HG03565 (cell line): ENCODE measurements around the gene AUTS2.
"Not testable (repeated sequence)": the region's sequence is repeated elsewhere in the genome, so short reads cannot be mapped to it uniquely, and the experiment has no call there.

Experiments
- ATAC-seq: cut with Tn5 transposase; IDR thresholded peaks from one replicate; pipeline ENCODE4 v1.9.1; 2021; ENCODE audit warnings: mild to moderate bottlenecking, moderate library complexity; ENCODE audit not compliant: unreplicated experiment

AUTS2 gene

GRCh38 chr7:70574314-70574834 lies 976.1 kb downstream of the AUTS2 start:
- ATAC-seq, result no peak

- no peak for ATAC-seq
Measured at GRCh38 chr7:70574970-70575799, 976.9 kb downstream of the AUTS2 start.

- ATAC-seq, result no peak
Measured at GRCh38 chr7:70577078-70577477, 978.8 kb downstream of the AUTS2 start.

- ATAC-seq, result no peak
Measured at GRCh38 chr7:70578131-70578530, 979.9 kb downstream of the AUTS2 start.

DNA sequence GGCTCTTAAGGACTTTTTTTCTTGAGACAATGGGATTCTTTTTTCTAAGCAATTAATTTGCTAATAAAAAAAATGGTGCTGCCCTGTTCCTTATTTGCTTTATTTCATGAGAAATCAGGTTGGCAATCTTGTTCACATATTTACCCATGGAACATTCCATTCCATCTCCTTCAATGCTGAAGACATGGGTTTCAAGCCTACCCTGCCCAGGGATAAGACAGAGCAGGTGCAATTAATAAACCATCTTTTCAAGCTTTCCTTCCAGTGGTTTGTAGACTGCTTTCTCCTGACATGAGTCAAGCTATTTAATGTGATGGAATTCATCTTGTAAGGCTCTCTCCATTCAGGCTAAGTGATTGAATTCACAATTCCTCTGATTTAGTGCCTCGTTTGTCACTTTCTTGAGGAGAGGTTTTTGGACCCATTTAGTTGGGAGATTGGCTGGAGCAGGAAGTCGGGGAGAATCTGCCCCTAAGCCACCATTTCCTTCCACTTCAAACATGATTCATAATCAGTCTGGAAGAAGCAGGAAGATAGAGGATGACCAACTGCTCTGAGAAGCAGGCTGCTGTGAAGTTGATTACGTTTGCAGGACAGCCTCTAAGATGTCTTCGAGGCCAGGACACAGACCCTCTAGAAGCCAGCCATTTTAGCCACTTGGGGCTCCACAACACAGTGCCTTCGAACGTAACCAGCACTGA lies 981.3 kb downstream of the AUTS2 start:
- ATAC-seq, result no peak

DNA sequence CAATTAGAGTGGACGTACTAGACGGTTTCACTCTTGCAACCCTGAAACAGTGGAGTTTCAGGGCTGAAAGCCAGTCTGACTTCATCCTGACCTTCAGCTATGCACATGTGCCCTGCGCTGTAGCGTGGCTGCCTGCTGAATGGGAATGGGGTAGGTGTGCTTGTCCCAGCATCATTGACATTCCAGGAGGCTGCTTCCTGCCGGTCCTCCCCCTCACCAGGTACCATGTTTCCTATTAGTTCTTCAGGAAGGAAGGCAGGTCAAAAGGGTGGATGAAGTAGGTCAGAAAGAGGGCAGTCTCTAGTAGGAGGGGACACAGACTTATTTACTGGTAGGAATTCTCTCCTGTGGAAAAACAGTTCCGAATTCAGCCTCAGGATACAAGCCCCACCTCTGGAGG lies 981.9 kb downstream of the AUTS2 start:
- ATAC-seq, result no peak

DNA sequence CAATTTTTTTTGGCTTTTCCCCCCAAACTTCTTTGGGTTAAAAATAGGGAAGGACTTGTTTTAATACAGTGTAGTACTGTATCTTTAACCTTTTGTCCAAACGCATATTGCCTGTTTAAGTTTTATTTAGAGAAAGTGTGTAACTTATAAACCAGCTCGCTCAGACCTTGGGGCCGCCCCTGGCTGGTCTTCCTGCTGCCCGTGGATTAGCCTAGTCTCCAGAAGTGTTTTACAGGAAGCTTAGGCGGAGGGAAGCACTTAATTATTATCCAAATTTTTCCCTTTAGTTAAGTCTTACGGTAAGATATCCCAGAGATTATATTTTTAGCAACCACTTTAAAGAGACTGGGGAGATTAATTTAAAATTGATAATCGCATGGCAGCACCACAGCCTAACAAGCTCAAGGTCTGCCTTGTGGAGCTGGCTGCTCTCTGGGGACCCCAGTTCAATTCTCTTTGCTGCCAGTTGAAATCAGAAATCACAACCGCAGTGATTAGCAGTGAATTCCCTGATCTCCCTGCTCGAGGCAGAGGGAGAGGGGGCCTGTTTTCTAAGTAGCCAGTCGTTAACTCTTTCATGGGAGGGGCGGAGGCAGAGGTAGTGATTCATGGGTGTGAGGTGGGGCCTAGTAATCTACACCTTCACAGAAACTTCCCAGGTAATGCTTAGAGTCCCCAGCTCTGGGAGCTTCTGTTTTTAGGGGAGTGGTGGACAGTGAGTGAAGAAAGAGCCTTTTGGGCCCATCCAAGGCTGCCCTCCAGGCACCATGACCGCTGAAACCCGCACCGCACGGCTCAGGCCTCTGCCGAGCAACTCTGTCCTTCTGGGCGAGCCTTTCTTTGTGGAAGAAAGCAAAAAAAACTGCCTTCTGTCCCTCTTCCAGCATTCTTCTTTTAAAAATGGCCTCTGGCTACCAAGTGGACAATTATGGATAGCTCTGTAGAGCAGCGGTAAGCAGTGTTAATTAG lies 984.9 kb downstream of the AUTS2 start:
- ATAC-seq, result no peak

DNA sequence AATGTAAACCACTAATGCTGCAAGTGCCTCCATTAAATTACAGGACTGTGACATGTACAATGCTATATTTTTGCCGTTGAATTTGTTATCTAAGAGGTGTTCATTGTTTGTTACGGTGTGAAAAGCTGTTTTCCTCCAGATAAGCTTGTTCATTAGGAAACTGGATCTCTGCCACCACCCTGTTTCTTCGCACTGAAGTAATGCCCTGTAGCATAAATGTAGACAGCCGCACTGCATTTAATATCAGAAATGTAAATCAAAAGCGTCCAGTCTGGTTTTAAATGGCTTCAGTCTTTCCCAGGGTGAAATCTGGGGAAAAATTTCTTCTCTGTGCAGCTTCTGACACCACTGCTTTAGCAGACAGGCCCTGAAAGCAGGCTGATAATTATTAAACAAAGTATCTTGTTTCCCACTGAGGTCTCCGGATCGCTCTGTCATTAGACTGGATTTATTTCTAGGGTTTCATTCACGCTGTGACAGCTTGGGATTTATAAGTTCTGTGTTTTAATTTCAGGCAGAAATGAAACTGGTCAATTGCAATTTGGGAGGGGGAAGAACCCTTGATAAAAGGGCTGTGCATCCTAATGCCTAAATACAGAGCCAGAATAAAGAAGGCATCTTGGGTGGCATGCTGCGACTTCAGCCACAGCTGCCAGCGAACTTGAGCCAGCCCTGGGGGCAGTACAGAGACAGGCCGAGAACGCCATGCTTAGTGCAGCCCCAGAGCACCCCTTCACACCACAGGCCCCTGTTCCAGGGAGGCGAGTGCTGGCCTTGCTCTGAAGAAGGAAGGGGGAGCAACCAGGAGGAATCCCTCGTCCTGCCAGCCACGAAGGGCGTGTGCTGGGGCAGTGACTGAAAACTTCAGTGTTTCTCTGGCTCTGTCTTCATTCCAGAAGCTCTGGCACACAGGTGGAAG lies 985.9 kb downstream of the AUTS2 start:
- no peak for ATAC-seq

GRCh38 chr7:70585071-70585470 lies 986.8 kb downstream of the AUTS2 start:
- ATAC-seq, result no peak

DNA sequence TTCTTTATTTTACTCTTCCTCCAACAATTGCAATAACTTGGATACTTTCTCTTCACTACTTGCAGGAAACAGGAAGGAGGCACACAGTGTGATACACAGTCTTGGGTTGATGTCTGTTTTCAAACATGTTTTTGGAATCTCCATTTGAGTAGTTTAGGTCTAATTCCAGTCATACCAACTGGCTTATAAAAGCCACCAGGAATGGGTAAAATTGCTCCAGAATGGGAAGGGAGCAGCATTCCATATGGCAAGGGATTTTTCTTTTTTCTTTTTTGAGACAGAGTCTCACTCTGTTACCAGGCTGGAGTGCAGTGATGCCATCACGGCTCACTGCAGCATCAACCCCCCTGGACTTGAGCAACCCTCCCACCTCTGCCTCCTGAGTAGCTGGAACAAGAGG lies 988.5 kb downstream of the AUTS2 start:
- no peak for ATAC-seq

DNA sequence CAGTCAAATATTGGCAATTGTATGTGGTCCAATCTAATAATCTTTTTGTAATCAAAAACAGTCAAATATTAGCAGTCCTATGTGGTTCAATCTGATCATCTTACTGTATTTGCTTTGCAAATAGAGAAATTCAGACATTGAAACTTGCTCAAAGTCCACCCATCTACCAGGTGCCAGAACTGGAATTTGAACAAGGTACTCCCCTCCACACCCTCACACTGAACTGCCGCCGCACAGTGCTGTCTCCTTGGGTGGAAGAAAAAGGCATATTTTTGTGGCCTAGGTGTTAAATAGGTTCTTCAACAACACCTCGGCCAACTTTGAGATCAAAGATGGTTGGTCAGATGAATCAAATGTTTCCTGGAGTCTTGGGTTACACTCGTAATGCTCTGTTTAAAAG lies 989.5 kb downstream of the AUTS2 start:
- no peak for ATAC-seq

GRCh38 chr7:70588191-70588921 lies 990.1 kb downstream of the AUTS2 start:
- ATAC-seq, result no peak

GRCh38 chr7:70589010-70589409 lies 990.7 kb downstream of the AUTS2 start:
- ATAC-seq, result no peak

DNA sequence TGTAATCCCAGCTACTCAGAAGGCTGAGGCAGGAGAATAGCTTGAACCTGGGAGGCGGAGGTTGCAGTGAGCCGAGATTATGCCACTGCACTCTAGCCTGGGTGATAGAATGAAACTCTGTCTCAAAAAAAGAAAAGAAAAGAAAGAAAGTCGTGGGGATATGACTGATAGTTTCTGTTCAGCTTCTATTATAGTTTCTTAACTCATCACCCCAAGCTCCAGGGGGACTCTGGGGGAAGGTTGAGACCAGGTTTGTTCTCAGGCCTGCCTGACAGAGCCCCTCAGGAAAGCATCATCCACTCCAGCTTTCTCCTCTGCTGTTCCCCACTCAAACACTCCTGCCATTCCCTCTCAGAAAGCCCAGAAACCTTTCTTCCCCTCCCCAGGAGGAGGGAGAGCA lies 991.3 kb downstream of the AUTS2 start:
- ATAC-seq, result peak; percentile 52

DNA sequence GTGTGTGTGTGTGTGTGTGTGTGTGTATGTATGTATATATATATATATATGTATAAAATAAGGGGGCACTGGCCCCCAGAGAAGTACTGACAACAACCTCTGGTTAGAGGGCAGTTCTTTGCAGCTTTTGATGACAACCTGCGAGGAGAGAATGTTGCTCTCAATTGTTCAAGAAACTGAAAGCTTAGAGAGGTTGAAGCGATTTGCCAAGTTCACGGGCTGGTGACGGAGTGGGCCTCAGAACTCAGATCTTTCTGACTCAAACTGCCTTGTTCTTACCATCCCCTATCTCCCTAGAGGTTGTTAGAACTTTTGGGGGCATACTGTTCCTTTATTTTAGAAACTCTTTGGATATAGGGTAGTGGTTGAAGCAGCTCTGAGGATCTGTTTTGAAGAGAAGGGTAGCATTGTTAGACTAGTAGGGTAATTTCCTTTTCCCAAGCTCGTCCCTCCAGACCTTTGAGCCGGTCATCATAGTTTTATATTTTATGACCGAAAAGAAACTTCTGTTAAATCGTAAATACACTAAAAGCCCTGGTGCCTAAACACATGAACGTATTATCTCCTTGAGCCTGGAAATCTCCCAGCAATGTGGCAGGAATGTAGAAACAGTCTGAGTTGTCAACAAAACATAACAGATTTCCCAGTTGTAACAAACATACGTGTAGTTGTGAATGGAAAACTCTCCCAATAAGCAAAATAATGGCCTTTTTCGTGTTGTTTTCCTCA lies 992.0 kb downstream of the AUTS2 start:
- ATAC-seq, result no peak

- ATAC-seq, result no peak
Measured at GRCh38 chr7:70591643-70592042, 993.4 kb downstream of the AUTS2 start.

- no peak for ATAC-seq
Measured at GRCh38 chr7:70592171-70592570, 993.9 kb downstream of the AUTS2 start.

- no peak for ATAC-seq
Measured at GRCh38 chr7:70594170-70594569, 995.9 kb downstream of the AUTS2 start.

DNA sequence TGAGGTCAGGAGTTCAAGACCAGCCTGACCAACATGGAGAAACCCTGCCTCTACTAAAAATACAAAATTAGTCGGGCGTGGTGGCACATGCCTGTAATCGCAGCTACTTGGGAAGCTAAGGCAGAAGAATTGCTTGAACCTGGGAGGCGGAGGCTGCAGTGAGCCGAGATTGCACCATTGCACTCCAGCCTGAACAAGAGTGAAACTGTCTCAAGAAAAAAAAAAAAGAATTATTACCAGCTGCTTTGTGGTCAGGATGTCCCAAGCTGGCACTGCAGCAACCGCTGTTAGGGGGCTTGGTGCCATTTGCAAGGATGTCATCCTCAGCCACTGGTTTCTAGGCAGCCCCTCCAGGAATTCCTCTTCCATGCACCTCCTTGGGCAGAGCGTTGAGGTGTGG lies 996.6 kb downstream of the AUTS2 start:
- not testable (repeated sequence) for ATAC-seq
